A673 (cell line): ENCODE measurements around the gene MYOF.

ENCODE experiments used
- EZH2 ChIP-seq: fragments of 200-600 bp; sonication (generic); IDR thresholded peaks from 2 replicates; pipeline ENCODE4 v1.6.1; 2017; ENCODE audit warnings: borderline replicate concordance, low read depth, mild to moderate bottlenecking, mixed read lengths, antibody characterized with exemption, low read length; ENCODE audit not compliant: poor library complexity, severe bottlenecking
- TF ChIP-seq, protein P1 (sequence below): fragments of 300-800, 200-600 bp; sonication (generic); conservative IDR thresholded peaks from 2 replicates; pipeline ENCODE4 v1.5.1; 2017; ENCODE audit warnings: low read depth, mild to moderate bottlenecking, antibody characterized with exemption, low read length, moderate library complexity, mixed read lengths

GRCh38 chr10:93390306-93391090 lies 91.6 kb downstream of the MYOF start:
- TF ChIP-seq, protein P1, sequence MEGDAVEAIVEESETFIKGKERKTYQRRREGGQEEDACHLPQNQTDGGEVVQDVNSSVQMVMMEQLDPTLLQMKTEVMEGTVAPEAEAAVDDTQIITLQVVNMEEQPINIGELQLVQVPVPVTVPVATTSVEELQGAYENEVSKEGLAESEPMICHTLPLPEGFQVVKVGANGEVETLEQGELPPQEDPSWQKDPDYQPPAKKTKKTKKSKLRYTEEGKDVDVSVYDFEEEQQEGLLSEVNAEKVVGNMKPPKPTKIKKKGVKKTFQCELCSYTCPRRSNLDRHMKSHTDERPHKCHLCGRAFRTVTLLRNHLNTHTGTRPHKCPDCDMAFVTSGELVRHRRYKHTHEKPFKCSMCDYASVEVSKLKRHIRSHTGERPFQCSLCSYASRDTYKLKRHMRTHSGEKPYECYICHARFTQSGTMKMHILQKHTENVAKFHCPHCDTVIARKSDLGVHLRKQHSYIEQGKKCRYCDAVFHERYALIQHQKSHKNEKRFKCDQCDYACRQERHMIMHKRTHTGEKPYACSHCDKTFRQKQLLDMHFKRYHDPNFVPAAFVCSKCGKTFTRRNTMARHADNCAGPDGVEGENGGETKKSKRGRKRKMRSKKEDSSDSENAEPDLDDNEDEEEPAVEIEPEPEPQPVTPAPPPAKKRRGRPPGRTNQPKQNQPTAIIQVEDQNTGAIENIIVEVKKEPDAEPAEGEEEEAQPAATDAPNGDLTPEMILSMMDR, result no peak
- no peak for TF ChIP-seq EZH2
